Measurements from ENCODE around the gene FAM184A. TPM values are rescaled to one million over a fixed set of nuclear protein-coding genes. Genes with fewer than 3 reads are reported as not detected.
"Not testable (repeated sequence)": the region's sequence is repeated elsewhere in the genome, so short reads cannot be mapped to it uniquely, and the experiment has no call there.

FAM184A gene
- total and polyA plus RNA-seq, 2 experiments from 2014 or later: 0.25 TPM; not detected in 1

GRCh38 chr6:119020597-119021561, 57.6 kb downstream of the FAM184A start:
- no peaks in the 10 kb centered on the region for H3K4me1 ChIP-seq (ENCODE audit: insufficient read depth)
- no peak overlapping the region for H3K9ac ChIP-seq
- no peaks in the 10 kb centered on the region for H3K9me3 ChIP-seq (ENCODE audit: low read depth)
- DNase-seq: no peak
- H3K27me3 ChIP-seq (replicated peaks; ENCODE audit: insufficient read depth): no peaks in the 10 kb centered on the region
- in situ Hi-C loops (cut with MboI): no loop called here
- no peak overlapping the region for H3K4me2 ChIP-seq (ENCODE audit: unreplicated experiment)
- no peak overlapping the region for H2AFZ ChIP-seq
- no peaks in the 10 kb centered on the region for H4K20me1 ChIP-seq (ENCODE audit: insufficient read depth)
- H3K27ac ChIP-seq: no peak overlapping the region
- H3K9me2 ChIP-seq (ENCODE audit: insufficient read depth): no peaks in the 10 kb centered on the region
- WGBS, 2 experiments (ENCODE audit: low coverage in 1 of 2, low lambda C conversion rate in 2 of 2, missing lambda C conversion rate in 2 of 2): 77 to 79% methylated on average over 2 of the region's 2 CpGs
- no peaks in the 10 kb centered on the region for H3K36me3 ChIP-seq (ENCODE audit: low read depth)
- no peaks in the 10 kb centered on the region for H3K79me2 ChIP-seq (ENCODE audit: insufficient read depth)
- TF ChIP-seq EZH2phosphoT487 (IDR thresholded peaks at IDR 0.05; ENCODE audit: insufficient read depth, low read depth) (no peak), EZH2 (IDR thresholded peaks at IDR 0.05; ENCODE audit: insufficient read depth, poor library complexity, severe bottlenecking) (no peak)
- H3K4me3 ChIP-seq: no peak overlapping the region
- no peaks in the 10 kb centered on the region for H3F3A ChIP-seq (ENCODE audit: insufficient read depth)

GRCh38 chr6:119015165-119015564, 63.3 kb downstream of the FAM184A start:
- H3K36me3 ChIP-seq (ENCODE audit: low read depth); DNase-seq; H3K9ac ChIP-seq; H3F3A ChIP-seq (ENCODE audit: insufficient read depth); H3K4me1 ChIP-seq (ENCODE audit: insufficient read depth); H3K9me2 ChIP-seq (ENCODE audit: insufficient read depth); H3K9me3 ChIP-seq (ENCODE audit: low read depth); H3K27ac ChIP-seq; H3K4me2 ChIP-seq (ENCODE audit: unreplicated experiment); in situ Hi-C loops (cut with MboI); H4K20me1 ChIP-seq (ENCODE audit: insufficient read depth); H3K4me3 ChIP-seq; H3K27me3 ChIP-seq (replicated peaks; ENCODE audit: insufficient read depth); H2AFZ ChIP-seq; H3K79me2 ChIP-seq (ENCODE audit: insufficient read depth): not testable (repeated sequence)
- 86 to 89% methylated on average over 9 to 21 of the region's 22 CpGs for WGBS, 2 experiments (ENCODE audit: low coverage in 1 of 2, low lambda C conversion rate in 2 of 2, missing lambda C conversion rate in 2 of 2)

- in situ Hi-C loops (cut with MboI): no loop called here
- Histone ChIP-seq H3K9me3 (ENCODE audit: low read depth) (no peaks in the 10 kb centered on the region), H3K4me1 (ENCODE audit: insufficient read depth) (no peaks in the 10 kb centered on the region), H3K9me2 (ENCODE audit: insufficient read depth) (no peaks in the 10 kb centered on the region), H3K4me2 (ENCODE audit: unreplicated experiment) (no peak overlapping the region), H3K27me3 (replicated peaks; ENCODE audit: insufficient read depth) (no peaks in the 10 kb centered on the region), H4K20me1 (ENCODE audit: insufficient read depth) (no peaks in the 10 kb centered on the region), H3K9ac (no peak overlapping the region), H3F3A (ENCODE audit: insufficient read depth) (no peaks in the 10 kb centered on the region), H2AFZ (no peak overlapping the region), H3K36me3 (ENCODE audit: low read depth) (no peaks in the 10 kb centered on the region), H3K79me2 (ENCODE audit: insufficient read depth) (no peaks in the 10 kb centered on the region), H3K4me3 (no peak overlapping the region), H3K27ac (no peak overlapping the region)
- 95% methylated on average over 1 of the region's 1 CpG for WGBS, 2 experiments (ENCODE audit: low coverage in 1 of 2, low lambda C conversion rate in 2 of 2, missing lambda C conversion rate in 2 of 2)
- no peak for DNase-seq
- TF ChIP-seq EZH2phosphoT487 (IDR thresholded peaks at IDR 0.05; ENCODE audit: insufficient read depth, low read depth) (no peak), EZH2 (IDR thresholded peaks at IDR 0.05; ENCODE audit: insufficient read depth, poor library complexity, severe bottlenecking) (no peak)
Observed at GRCh38 chr6:119012521-119012920, 65.9 kb downstream of the FAM184A start.

- H3K4me2 ChIP-seq (ENCODE audit: unreplicated experiment); H3K79me2 ChIP-seq (ENCODE audit: insufficient read depth); H3K9me3 ChIP-seq (ENCODE audit: low read depth); H3K36me3 ChIP-seq (ENCODE audit: low read depth); H3K4me3 ChIP-seq; H3K9me2 ChIP-seq (ENCODE audit: insufficient read depth); DNase-seq; H4K20me1 ChIP-seq (ENCODE audit: insufficient read depth); H3K27ac ChIP-seq; H3F3A ChIP-seq (ENCODE audit: insufficient read depth); H3K9ac ChIP-seq; H2AFZ ChIP-seq; H3K27me3 ChIP-seq (replicated peaks; ENCODE audit: insufficient read depth); in situ Hi-C loops (cut with MboI); H3K4me1 ChIP-seq (ENCODE audit: insufficient read depth): not testable (repeated sequence)
- WGBS, 2 experiments (ENCODE audit: low coverage in 1 of 2, low lambda C conversion rate in 2 of 2, missing lambda C conversion rate in 2 of 2): 71 to 76% methylated on average over 3 of the region's 3 CpGs
Observed at GRCh38 chr6:119009266-119009665, 69.2 kb downstream of the FAM184A start.

All from GM23248 (cell line).